Activated naive CD8-positive, alpha-beta T cell treated with anti-CD3 and anti-CD28 coated beads, Interleukin-2, amount 10 ng/mL, durations not matched to agents 7 days and 5 days (primary cell): Measurements from ENCODE around the gene C2orf66. TPM values are rescaled to one million over a fixed set of nuclear protein-coding genes. Genes with fewer than 3 reads are reported as not detected.

Experiments used
- total RNA-seq, 2 experiments: library from RNA; stranded (reverse); gene quantifications; one replicate each; pipeline ENCODE4 v1.2.3, GENCODE V29; 2021

Gene C2orf66
- total RNA-seq, 2 experiments from 2014 or later, result 0.17 TPM; not detected in 1

Other genes starting within 250 kb of the C2orf66 start
- gene HECW2, start 215.8 kb downstream of the C2orf66 start, total RNA-seq, result under 1 TPM; 0.82 to 0.86 TPM
- 10 to 100 TPM in 1 of 2 experiments, 1 to 10 TPM in 1; 8.4 to 13.5 TPM for gene CCDC150, start 169.6 kb downstream of the C2orf66 start, total RNA-seq
- 10 to 100 TPM; 46.1 to 51.2 TPM for gene GTF3C3, start 9.7 kb downstream of the C2orf66 start, total RNA-seq
- 10 to 100 TPM; 40.8 to 44.9 TPM for gene PGAP1, start 117.4 kb upstream of the C2orf66 start, total RNA-seq